CD4-positive, alpha-beta T cell treated with Interleukin-17A for 4 hours (primary cell): Measurements from ENCODE around the gene PPM1K.

ENCODE experiments used
- DNase-seq: peaks from one replicate; pipeline ENCODE4 v3.0.0-alpha.2; 2020; ENCODE audit warnings: mixed read lengths

The PPM1K gene

GRCh38 chr4:88276952-88277710, 7.2 kb downstream of the PPM1K start:
- DNase-seq: no peak

- DNase-seq: no peak
Observed at GRCh38 chr4:88275949-88276515, 8.3 kb downstream of the PPM1K start.

GRCh38 chr4:88275516-88275915, 8.8 kb downstream of the PPM1K start:
- no peak for DNase-seq

GRCh38 chr4:88268913-88269312, 15.4 kb downstream of the PPM1K start:
- no peak for DNase-seq

- no peak for DNase-seq
Observed at GRCh38 chr4:88264336-88264735, 20.0 kb downstream of the PPM1K start.

- no peak for DNase-seq
Observed at GRCh38 chr4:88257726-88258125, 26.6 kb downstream of the PPM1K start.

GRCh38 chr4:88255111-88255510, 29.2 kb downstream of the PPM1K start:
- no peak for DNase-seq

- no peak for DNase-seq
Observed at GRCh38 chr4:88251924-88252323, 32.4 kb downstream of the PPM1K start.

- no peak for DNase-seq
Observed at GRCh38 chr4:88247148-88247547, 37.2 kb downstream of the PPM1K start.

GRCh38 chr4:88246600-88246999, 37.8 kb downstream of the PPM1K start:
- no peak for DNase-seq

- peak; percentile 55 for DNase-seq
Observed at GRCh38 chr4:88244816-88245579, 39.4 kb downstream of the PPM1K start.

- DNase-seq: no peak
Observed at GRCh38 chr4:88244056-88244455, 40.3 kb downstream of the PPM1K start.

GRCh38 chr4:88242144-88242543, 42.2 kb downstream of the PPM1K start:
- DNase-seq: no peak

GRCh38 chr4:88240297-88240714, 44.1 kb downstream of the PPM1K start:
- no peak for DNase-seq

- no peak for DNase-seq
Observed at GRCh38 chr4:88230969-88231771, 53.2 kb downstream of the PPM1K start.

GRCh38 chr4:88230461-88230891, 53.9 kb downstream of the PPM1K start:
- no peak for DNase-seq

GRCh38 chr4:88227734-88228133, 56.6 kb downstream of the PPM1K start:
- DNase-seq: no peak

GRCh38 chr4:88226143-88226542, 58.2 kb downstream of the PPM1K start:
- DNase-seq: no peak

- no peak for DNase-seq
Observed at GRCh38 chr4:88225232-88226105, 58.9 kb downstream of the PPM1K start.

- no peak for DNase-seq
Observed at GRCh38 chr4:88223516-88223915, 60.8 kb downstream of the PPM1K start.

- DNase-seq: peak; percentile 16
Observed at GRCh38 chr4:88219099-88219498, 65.3 kb downstream of the PPM1K start.

- no peak for DNase-seq
Observed at GRCh38 chr4:88217169-88217568, 67.2 kb downstream of the PPM1K start.
